Breast epithelium (tissue), 3 donors: ENCODE measurements around the gene ESRRG.

Experiments
- CTCF ChIP-seq, 3 donors: fragments of 450-650 bp; IDR thresholded peaks; one replicate each; pipeline ENCODE4 v1.5.1; 2016 to 2017; ENCODE audit warnings: antibody characterized with exemption in 3 of 3, mild to moderate bottlenecking in 3 of 3, moderate library complexity in 3 of 3
- POLR2A ChIP-seq: fragments of 450-650 bp; IDR thresholded peaks from one replicate; pipeline ENCODE4 v1.6.1; 2016; ENCODE audit warnings: antibody characterized with exemption, mild to moderate bottlenecking, moderate library complexity

- TF ChIP-seq CTCF (IDR thresholded peaks at IDR 0.05) (no peak), POLR2A (no peak)
Measured at GRCh38 chr1:216542263-216542662, 181.0 kb downstream of the ESRRG start.
